Suppressor macrophage (primary cell): ENCODE measurements around the gene DNAH6.
"Not testable (repeated sequence)": the region's sequence is repeated elsewhere in the genome, so short reads cannot be mapped to it uniquely, and the experiment has no call there.

Experiments
- DNase-seq, 4 experiments: peaks; one replicate each; pipeline ENCODE4 v3.0.0-alpha.2; 2020 to 2022

The DNAH6 gene

DNA sequence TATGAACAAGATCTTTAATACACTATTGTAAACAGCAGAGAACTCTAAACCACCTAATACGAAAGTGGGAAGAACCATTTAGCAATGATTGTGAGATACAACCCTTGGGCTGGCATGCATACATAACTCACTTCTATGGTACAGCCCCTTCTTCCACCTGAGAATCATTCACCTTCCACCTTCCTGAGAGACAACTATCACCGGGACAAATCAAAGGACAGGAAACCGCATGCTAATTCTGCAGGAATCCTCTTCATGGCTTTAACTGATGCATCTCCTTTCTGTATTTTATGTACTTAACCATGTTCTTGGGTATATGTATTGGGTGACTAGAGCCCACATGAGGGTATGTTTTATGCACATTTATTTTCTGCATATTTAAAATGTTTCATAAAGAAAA lies 241.3 kb downstream of the DNAH6 start:
- no peak for DNase-seq

DNA sequence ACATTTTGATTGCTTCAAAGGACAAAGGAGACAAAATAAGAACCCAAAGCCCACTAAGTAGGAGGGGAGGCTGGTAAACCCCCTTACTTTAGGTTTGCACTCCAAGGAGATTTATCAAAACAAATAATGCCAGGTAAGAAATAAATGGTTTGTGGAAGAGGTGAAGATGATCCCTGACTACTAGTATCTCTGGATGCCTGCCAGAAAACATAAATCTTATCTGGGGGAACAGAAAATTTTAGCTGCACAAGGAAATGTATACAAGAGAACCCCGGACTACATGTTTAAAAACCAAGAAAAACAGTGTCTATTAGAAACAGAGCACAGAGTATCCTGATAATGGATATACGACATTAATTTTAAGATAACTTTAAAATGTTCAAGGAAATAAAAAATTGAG lies 250.5 kb downstream of the DNAH6 start:
- no peak for DNase-seq

DNA sequence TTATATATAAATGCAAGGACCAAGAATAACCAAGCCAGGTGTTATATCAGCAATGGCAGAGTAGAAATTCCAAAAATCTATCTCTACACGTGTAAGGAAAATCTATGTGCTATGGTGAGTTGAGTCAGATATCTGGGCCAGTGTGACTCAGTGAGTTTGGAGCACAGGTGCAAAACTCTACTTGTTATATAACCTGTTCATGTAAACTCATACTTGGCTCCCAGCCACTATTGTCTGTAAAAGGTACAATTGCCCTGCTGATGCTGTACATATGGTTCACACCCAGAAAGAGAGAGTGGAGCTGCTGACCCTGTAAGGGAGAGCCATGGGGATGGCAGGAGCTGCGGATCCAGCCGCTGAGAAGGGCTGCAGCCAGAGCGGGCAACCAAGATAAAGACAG lies 252.5 kb downstream of the DNAH6 start:
- no peak for DNase-seq

DNA sequence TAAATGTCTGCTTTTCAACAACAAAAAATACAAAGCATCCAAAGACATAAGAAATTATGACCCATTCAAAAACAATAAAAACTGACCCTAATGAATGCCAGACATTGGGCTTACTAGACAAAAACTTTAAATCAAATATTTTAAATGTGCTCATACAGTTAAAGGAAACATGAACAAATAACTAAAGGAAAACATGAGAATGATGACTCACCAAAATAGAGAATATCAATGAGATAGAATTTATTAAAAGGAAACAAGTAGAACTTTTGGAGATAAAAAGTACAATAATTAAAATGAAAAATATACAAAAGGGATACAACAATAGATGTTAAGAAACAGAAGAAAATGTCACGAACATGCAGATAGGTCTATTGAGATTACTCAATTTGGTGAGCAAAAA lies 254.0 kb downstream of the DNAH6 start:
- no peak for DNase-seq

DNA sequence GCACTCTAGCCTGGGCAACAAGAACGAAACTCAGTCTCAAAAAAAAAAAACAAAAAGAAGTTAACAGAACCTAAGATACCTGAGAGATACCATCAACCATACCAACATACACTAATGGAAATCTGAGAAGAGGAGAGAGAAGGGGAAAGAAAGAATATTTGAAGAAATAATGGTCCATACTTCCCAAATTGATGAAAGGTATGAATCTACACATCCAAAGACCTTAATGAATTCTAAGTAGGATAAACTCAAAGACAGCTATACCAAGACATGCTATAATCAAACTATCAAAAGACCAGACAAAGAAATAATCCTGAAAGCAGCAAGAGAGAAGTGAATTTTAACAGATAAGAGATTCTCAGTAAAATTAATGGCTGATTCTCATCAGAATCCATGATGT lies 255.0 kb downstream of the DNAH6 start:
- DNase-seq: no peak

DNA sequence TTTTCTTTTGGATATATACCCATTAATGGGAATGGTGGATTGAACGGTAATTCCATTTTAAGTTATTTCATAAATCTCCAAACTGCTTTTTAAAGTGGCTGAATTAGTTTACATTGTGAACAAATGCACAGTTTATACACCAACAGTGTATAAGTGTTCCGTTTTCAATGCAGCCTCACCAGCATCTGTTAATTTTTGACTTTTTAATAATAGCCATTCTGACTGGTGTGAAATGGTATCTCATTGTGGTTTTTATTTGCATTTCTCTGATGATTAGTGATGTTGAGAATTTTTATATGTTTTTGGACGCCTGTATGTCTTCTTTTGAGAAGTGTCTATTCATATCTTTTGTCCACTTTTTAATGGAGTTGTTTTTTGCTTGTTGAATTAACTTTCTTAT lies 257.3 kb downstream of the DNAH6 start:
- not testable (repeated sequence) for DNase-seq

DNA sequence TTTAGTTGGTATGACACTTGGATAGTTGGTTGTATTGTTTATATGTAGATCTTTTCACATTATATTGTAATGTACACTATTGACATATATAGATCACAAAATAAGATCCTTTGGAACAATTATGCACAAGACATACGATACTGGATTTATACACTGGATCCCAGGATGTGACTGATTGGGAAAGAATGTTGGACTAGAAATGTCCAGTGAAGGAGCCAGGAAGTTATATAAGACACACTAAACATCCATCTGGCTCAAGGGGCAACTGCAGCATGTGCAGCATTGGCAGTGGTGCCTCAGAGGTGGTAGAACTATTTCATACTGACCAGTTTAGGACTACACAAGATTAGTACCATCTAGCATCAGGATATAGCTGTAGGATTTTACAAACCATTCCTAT lies 259.7 kb downstream of the DNAH6 start:
- DNase-seq: no peak

DNA sequence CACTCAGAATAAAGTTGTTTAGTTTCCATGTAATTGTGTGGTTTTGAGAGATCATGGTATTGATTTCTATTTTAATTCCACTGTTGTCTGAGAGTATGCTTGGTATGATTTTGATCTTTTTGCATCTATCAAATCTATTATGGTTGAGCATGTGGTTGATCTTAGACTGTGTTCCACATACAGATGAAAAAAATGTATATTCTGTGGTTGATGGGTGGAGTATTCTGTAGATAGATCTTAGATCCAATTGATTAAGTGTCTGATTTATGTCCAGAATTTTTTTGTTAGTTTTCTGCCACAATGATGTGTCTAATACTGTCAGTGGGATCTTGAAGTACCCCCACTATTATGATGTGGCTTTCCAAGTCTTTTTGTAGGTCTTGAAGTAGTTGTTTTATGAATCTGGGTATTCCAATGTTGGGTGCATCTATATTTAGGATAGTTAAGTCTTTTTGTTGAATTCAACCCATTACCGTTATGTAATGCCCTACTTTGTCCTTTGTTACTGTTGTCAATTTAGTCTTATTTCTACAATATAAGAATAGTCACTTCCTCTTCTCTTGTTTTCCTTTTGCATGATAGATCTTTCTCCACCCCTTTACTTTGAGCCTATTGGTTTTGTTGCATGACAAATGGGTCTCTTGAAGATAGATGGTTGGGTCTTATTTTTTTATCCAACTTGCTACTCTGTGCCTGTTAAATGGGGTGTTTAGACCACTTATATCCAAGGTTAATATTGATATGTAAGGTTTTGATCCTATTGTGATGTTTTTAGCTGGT lies 262.8 kb downstream of the DNAH6 start:
- no peak for DNase-seq

DNA sequence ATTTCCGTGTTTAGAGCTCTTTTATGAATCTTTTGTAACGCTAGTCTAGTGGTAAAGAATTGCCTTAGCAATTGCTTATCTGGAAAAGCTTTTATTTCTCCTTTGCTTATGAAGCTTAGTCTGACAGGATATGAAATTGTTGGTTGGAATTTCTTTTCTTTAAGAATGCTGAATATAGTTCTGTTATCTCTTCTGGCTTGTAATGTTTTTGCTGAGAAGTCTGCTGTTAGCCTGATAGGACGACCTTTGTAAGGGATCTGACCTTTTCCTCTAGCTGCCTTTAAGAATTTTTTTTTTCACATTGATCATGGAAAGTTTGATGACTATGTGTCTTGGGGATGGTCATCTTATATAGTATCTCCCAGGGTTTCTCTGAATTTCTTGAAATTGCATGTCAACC lies 263.5 kb downstream of the DNAH6 start:
- DNase-seq: no peak

DNA sequence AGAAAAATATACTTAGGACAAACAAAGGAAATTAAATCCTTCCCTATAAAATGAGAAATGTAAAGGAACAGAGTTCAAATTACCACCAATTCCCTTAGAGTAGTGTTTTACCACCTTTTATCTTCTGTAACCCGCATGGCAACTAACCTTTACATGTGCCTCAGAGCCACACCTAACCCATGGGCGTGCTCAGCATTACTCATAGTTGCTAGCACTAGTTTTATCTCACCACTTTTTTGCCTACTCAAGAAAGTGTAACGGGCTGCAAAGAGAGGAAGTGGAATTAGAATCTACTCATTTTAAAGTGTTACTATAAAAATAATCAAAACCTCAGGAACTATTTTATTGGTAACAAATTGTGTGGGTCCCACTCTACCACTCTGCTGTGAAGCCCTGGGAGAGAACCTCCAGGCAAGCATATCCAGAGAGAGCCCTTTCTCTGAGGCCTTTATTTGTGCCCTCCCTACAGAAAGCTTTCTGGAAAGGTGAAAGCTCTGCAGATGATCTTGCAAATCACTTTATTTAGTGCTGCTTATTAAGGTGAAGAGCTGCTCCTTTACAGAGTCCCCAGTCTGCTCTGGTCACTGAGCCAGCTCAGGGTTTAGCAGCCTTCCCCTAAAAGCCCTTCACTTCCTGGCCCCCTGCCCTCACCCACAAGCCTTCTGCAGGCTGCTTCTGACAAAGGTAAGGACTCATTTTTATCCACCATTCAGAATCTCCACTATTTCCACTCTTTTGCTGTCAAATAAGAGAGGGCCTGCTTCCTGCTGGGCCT lies 265.8 kb downstream of the DNAH6 start:
- DNase-seq: peak in 3 of 4 experiments; percentile 4 to 21 (median 6)

DNA sequence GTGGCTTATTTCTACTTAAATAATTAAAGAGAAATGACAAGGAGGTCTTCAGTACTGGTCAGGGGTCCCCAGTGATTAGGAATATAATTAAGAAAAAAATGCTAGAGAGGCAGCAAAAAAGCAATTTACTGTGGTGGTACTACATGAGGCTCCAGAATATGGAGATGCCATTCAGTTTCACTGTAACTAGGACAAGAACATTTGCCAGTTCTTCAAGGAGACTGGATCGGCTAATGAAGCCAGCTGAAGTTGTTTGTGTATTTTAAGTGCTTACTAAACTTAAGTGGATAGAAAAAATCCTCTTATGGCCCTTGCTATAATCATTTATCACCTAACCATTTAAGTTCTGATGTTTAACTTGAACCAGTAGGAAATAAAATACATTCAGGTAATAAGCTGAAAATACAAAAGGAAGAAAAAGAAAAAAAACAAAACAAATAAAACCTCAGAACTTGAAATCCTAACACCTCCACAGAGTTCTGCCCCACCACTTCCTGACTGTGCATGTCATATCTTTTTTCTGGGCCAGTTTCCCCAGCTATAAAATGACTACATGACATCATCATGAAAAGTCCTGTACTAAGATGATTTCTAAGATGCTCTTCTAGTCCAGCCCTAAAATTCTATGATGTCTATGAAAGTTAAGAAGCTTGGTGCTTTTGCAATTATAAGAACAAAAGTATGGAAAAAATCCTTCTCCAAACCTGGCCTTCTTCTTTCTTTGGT lies 266.6 kb downstream of the DNAH6 start:
- no peak for DNase-seq

DNA sequence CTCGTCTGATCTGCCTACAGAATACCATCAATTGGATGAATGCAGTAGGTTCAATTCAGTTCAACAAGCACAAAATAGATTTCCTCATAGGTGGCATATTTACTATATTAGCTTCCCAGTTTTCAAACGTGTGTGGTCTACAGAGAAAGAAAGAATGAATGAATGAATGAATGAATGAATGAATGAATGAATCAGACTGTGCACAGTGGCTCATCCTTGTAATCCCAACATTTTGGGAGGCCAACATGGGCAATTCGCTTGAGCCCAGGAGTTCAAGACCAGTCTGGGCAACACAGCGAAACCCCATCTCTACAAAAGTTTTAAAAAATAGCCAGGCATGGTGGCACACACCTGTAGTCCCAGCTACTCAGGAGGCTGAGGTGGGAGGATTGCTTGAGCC lies 269.7 kb downstream of the DNAH6 start:
- DNase-seq: no peak

DNA sequence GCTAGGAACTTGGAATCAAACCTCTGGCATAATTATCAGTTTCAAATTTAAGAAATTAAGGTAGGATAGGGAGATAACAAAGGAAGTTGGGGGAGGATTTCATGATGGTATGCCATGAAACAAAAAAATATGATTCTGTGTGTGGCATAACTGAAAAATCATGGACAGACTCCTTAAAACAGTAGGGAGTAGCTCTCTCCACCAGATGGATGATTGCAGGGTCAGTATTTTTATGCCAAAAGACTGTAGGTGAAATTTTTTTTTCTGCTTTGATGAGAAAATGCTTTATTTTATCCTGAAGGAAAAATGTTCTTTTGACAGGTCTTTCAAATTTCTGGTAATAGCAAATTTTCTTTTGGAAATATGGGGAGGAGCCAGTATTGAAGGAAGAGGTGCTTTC lies 270.3 kb downstream of the DNAH6 start:
- DNase-seq: no peak

DNA sequence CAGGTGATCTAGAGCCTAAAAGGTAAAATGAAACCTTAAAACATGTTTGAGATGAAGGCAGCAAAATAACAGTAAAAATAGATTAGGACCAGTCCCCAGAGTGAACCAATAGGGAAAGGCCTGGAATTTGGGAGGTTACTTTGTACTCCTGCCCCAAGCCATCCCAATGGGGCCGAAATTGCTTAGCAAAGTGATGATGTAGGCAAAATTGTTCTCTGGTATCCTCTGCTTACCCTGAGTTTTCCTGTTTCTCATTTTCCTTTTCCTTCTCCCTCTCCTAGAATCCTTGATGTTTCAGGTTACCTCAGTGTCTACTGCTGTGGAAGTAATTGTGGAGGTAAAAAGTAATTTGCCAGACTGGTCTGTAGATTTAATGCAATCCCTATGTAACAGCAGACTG lies 271.7 kb downstream of the DNAH6 start:
- DNase-seq: no peak

DNA sequence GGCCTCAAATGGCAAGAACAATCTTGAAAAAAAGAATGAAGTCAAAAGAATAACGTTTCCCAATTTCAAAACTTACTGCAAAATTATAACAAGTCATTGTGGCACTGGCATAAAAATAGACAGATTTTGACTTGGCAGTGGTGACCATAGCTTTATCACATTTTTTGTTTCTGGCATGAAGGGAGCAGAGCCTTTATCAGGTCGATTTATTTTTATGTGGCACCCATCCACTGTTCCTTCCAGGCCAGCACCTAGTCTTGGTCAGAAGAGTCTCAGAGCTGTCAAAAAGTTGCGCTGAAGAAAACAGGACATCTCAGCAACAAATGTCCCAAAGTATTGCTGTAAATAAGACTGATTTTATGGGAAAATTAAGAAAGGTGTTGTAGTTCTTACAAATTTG lies 272.2 kb downstream of the DNAH6 start:
- no peak for DNase-seq

DNA sequence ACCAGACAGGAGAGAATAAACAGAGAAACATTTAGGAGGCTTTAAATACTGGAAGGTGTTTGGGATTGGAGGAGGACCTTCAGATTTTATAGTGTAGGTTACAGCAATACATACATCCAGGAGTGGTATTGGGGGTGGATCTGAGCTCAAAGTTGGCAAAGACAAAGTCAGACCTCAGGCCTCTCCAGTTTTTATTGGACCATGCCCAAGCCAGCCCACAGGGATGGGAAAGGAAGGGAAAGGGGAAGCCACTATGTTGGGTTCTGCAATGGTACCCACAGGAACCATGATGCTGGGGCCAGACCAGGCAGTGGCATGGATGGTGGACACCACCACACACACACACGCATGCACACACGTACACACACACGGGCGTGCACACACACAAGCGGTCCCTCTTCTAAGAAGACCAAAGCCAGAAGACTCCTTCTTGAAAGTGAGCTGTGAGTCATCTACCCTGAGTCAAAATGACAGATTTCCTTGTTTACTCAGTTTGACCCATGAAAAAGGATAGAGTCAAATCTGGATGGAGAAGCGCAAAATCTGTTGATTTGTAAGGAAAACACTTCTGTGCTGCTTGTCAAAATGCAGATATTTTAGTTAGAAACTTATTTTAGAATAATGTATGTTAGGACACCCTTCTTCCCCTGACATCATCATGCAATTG lies 276.7 kb downstream of the DNAH6 start:
- no peak for DNase-seq

DNA sequence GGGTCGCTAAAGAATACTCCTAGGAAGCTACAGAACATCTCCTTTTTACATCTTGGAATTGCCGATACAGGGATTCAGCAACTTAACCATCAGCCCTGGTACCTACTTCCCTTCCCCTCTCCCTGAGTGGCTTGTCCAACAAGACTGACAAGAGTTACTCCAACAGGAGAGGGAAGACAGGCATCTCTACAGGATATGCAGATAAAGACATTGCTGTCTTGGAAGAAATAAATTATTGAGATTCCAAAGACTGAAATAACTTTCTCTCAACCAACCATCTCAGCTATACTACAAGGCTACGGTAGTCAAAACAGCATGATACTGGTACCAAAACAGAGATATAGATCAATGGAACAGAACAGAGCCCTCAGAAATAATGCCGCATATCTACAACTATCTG lies 277.3 kb downstream of the DNAH6 start:
- DNase-seq: no peak

DNA sequence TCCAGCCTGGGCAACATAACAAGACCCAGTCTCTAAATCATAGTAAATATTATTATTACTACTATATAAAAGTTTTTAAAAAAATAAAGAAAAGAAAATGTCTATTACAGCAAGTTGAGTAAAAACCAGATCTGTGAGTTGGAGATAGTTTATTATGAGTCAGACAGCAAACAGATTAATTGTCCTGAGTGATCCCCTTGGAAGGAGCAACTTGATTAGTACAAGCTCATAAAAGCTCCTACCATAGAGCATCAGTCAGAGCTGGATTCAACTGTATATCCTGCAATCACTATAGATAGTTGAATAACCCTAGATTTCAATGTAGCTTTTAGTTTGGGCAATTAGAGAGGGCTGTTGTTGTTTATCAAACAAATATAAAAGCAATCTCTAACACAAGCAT lies 280.5 kb downstream of the DNAH6 start:
- DNase-seq: no peak

DNA sequence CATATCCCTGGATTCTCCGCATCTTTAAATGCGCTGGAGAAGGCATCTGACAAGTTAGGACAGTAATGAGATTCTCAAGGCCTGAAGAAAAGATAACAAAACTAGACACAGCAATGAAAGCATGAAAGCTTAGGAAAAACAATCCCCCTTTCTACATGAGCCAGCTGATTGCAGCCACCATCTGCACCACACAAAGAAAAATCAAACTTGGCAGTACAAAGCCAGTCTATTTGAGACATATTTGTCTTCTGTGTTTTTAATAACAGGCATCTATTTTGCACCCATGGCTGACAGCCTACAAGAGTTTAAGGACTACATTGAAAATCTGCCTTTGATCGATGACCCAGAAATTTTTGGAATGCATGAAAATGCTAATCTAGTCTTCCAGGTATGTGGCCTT lies 281.0 kb downstream of the DNAH6 start:
- DNase-seq: no peak

DNA sequence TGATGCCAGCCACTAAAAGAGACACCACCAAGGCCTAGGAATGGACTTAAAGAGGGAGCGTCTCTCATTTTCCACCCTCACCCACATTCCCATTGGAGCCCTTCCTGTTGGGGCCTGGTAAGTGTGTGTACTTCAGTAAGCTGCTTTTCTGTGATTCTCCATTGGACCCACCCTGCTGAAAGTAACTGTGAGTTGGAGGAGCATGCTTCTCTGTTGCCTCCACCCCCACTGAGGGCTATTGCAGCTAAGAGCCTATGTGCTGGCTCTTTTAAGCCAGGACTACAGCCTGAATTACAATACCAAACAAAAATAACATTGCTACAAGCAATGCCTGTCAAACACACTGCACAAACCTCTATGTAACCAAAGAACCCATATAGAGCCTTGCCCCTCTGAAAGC lies 283.5 kb downstream of the DNAH6 start:
- no peak for DNase-seq

DNA sequence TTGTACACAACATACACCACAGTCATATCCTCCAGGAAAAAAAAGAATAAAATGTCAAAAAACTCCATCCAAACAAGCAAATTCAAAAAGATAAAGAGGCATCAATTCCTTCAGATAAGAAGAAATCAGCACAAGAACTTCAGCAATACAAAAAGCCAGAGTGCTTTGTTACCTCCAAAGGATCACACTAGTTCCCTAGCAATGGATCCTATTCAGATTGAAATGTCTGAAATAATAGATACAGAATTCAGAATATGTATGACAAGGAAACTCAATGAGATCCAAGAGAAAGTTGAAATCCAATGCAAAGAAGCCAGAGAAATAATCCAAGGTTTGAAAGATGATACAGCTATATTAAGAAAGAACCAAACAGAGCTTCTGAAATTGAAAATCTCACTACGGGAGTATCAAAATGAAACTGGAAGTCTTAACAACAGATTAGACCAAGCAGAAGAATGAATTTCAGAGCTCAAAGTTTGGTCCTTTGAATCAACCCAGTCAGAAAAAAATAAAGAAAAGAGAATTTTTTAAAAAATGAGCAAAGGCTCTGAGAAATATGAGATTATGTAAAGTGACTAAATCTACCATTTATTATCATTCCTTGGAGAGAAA lies 284.0 kb downstream of the DNAH6 start:
- no peak for DNase-seq

DNA sequence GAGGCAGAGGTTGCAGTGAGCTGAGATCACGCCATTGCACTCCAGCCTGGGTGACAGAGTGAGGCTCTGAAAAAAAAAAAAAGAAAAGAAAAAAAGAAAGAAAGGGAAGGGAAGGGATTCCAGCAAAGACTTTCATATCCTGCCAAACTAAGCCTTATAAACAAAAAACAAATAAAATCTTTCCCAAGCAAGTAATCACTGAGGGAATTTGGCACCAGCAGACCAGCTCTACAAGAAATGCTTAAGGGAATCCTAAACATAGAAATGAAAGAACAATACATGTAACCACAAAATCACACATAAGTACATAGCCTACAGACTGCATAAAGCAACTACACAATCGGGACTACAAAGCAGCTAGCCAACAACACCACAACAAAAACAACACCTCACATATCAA lies 285.5 kb downstream of the DNAH6 start:
- no peak for DNase-seq
